K562 (cell line): ENCODE measurements around the gene TBX6. TPM values are rescaled to one million over a fixed set of nuclear protein-coding genes. Genes with fewer than 3 reads are reported as not detected.

Experiments used
- ARID1B ChIP-seq: fragments of 450-650 bp; IDR thresholded peaks from 2 replicates; pipeline ENCODE4 v1.6.1; 2016; ENCODE audit warnings: antibody characterized with exemption, mild to moderate bottlenecking, inconsistent platforms
- CBFA2T3 ChIP-seq: fragments of 450-650 bp; IDR thresholded peaks from 2 replicates; pipeline ENCODE4 v1.6.1; 2017
- CBX8 ChIP-seq: fragments of 200-600 bp; sonication (generic); IDR thresholded peaks from 2 replicates; pipeline ENCODE4 v1.6.1; 2012; ENCODE audit warnings: borderline replicate concordance, mixed run types, low read depth, mild to moderate bottlenecking, moderate library complexity, mixed read lengths, low read length, control low read depth, inconsistent platforms; ENCODE audit not compliant: poor library complexity, severe bottlenecking; ENCODE audit errors: extremely low read depth
- EHMT2 ChIP-seq: fragments of 450-650 bp; IDR thresholded peaks from 2 replicates; pipeline ENCODE4 v1.6.1; 2018; ENCODE audit warnings: antibody characterized with exemption
- FOXK1 ChIP-seq: sonication (generic); formaldehyde crosslinking; IDR thresholded peaks from 2 replicates; pipeline ENCODE4 v1.8.0; 2022; ENCODE audit warnings: missing genetic modification reagents, mild to moderate bottlenecking, borderline replicate concordance
- NR2C1 ChIP-seq, 2 experiments: fragments of 450-650 bp; IDR thresholded peaks; 2 replicates each; pipeline ENCODE4 v1.6.1; 2017; ENCODE audit warnings: mild to moderate bottlenecking in 2 of 2, antibody characterized with exemption in 1 of 2, inconsistent platforms in 1 of 2, missing compliant biosample characterization in 1 of 2, missing genetic modification characterization in 1 of 2
- PCBP1 ChIP-seq: fragments of 200-400 bp; formaldehyde crosslinking; IDR thresholded peaks from 2 replicates; pipeline ENCODE4 v1.6.1; 2018; ENCODE audit warnings: mild to moderate bottlenecking, low read depth, low read length; ENCODE audit not compliant: poor library complexity, severe bottlenecking
- TAF15 ChIP-seq: fragments of 200-400 bp; formaldehyde crosslinking; IDR thresholded peaks from 2 replicates; pipeline ENCODE4 v1.6.1; 2017; ENCODE audit warnings: mild to moderate bottlenecking, low read depth, low read length, moderate library complexity
- ZFX ChIP-seq: sonication (generic); formaldehyde crosslinking; IDR thresholded peaks from 2 replicates; pipeline ENCODE4 v1.8.0; 2022; ENCODE audit warnings: mild to moderate bottlenecking, missing genetic modification reagents, moderate library complexity
- polyA plus RNA-seq, 8 experiments: library from polyadenylated mRNA; depleted of rRNA in 4 of 8; stranded (reverse) in 5 of 8; unstranded in 3 of 8; fragments of >200 nt; fragmentation: Nextera tagmentation in 2 of 8; fragmentation: Illumina TruSeq in 1 of 8; extraction: Ambion mirVana in 2 of 8; extraction: Trizol in 1 of 8; gene quantifications; 2 replicates each; pipeline versions ENCODE4 v1.2.1 to v1.2.3, GENCODE V29; 2011 to 2014; ENCODE audit warnings: inconsistent platforms in 1 of 8, missing spikeins in 1 of 8
- total RNA-seq, 7 experiments: library from RNA; depleted of rRNA in 6 of 7; stranded (reverse); fragments of >200 nt in 6 of 7; fragmentation: Illumina TruSeq in 2 of 7; extraction: Trizol in 2 of 7; gene quantifications; 2 replicates each; pipeline versions ENCODE4 v1.2.1 to v1.2.3, GENCODE V29; 2011 to 2021; ENCODE audit warnings: low replicate concordance in 1 of 7
- TF ChIP-seq, protein P1 (sequence below): fragments of 200-600 bp; sonication (generic); IDR thresholded peaks from one replicate; pipeline ENCODE4 v1.6.1; 2012; ENCODE audit warnings: mild to moderate bottlenecking, low read depth, low read length, inconsistent platforms
- TF ChIP-seq, protein P2 (sequence below): fragments of 450-650 bp; formaldehyde crosslinking; IDR thresholded peaks from 2 replicates; pipeline ENCODE4 v1.4.0; 2022; ENCODE audit warnings: missing genetic modification characterization
- TF ChIP-seq, protein P3 (sequence below), 2 experiments: fragments of 450-650 bp; IDR thresholded peaks; 2 replicates each; pipeline ENCODE4 v1.6.1; 2016

Gene TBX6
- total and polyA plus RNA-seq, 9 of the 15 experiments (the other 6 are each of a cell fraction or from before 2014, with no cell fraction given) = 0.07 to 0.58 (median 0.11) TPM; not detected in 2

- TF ChIP-seq, protein P1, sequence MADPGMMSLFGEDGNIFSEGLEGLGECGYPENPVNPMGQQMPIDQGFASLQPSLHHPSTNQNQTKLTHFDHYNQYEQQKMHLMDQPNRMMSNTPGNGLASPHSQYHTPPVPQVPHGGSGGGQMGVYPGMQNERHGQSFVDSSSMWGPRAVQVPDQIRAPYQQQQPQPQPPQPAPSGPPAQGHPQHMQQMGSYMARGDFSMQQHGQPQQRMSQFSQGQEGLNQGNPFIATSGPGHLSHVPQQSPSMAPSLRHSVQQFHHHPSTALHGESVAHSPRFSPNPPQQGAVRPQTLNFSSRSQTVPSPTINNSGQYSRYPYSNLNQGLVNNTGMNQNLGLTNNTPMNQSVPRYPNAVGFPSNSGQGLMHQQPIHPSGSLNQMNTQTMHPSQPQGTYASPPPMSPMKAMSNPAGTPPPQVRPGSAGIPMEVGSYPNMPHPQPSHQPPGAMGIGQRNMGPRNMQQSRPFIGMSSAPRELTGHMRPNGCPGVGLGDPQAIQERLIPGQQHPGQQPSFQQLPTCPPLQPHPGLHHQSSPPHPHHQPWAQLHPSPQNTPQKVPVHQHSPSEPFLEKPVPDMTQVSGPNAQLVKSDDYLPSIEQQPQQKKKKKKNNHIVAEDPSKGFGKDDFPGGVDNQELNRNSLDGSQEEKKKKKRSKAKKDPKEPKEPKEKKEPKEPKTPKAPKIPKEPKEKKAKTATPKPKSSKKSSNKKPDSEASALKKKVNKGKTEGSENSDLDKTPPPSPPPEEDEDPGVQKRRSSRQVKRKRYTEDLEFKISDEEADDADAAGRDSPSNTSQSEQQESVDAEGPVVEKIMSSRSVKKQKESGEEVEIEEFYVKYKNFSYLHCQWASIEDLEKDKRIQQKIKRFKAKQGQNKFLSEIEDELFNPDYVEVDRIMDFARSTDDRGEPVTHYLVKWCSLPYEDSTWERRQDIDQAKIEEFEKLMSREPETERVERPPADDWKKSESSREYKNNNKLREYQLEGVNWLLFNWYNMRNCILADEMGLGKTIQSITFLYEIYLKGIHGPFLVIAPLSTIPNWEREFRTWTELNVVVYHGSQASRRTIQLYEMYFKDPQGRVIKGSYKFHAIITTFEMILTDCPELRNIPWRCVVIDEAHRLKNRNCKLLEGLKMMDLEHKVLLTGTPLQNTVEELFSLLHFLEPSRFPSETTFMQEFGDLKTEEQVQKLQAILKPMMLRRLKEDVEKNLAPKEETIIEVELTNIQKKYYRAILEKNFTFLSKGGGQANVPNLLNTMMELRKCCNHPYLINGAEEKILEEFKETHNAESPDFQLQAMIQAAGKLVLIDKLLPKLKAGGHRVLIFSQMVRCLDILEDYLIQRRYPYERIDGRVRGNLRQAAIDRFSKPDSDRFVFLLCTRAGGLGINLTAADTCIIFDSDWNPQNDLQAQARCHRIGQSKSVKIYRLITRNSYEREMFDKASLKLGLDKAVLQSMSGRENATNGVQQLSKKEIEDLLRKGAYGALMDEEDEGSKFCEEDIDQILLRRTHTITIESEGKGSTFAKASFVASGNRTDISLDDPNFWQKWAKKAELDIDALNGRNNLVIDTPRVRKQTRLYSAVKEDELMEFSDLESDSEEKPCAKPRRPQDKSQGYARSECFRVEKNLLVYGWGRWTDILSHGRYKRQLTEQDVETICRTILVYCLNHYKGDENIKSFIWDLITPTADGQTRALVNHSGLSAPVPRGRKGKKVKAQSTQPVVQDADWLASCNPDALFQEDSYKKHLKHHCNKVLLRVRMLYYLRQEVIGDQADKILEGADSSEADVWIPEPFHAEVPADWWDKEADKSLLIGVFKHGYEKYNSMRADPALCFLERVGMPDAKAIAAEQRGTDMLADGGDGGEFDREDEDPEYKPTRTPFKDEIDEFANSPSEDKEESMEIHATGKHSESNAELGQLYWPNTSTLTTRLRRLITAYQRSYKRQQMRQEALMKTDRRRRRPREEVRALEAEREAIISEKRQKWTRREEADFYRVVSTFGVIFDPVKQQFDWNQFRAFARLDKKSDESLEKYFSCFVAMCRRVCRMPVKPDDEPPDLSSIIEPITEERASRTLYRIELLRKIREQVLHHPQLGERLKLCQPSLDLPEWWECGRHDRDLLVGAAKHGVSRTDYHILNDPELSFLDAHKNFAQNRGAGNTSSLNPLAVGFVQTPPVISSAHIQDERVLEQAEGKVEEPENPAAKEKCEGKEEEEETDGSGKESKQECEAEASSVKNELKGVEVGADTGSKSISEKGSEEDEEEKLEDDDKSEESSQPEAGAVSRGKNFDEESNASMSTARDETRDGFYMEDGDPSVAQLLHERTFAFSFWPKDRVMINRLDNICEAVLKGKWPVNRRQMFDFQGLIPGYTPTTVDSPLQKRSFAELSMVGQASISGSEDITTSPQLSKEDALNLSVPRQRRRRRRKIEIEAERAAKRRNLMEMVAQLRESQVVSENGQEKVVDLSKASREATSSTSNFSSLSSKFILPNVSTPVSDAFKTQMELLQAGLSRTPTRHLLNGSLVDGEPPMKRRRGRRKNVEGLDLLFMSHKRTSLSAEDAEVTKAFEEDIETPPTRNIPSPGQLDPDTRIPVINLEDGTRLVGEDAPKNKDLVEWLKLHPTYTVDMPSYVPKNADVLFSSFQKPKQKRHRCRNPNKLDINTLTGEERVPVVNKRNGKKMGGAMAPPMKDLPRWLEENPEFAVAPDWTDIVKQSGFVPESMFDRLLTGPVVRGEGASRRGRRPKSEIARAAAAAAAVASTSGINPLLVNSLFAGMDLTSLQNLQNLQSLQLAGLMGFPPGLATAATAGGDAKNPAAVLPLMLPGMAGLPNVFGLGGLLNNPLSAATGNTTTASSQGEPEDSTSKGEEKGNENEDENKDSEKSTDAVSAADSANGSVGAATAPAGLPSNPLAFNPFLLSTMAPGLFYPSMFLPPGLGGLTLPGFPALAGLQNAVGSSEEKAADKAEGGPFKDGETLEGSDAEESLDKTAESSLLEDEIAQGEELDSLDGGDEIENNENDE = no peak
- TF ChIP-seq CBX8 (no peak), NR2C1 (IDR thresholded peaks at IDR 0.05) (peak; percentile 90), NR2C1 (tag; IDR thresholded peaks at IDR 0.05) (peak; percentile 93), PCBP1 (no peak), CBFA2T3 (peak; percentile 56), ARID1B (peak; percentile 28; the same call in 1 of the 2 replicates), TAF15 (no peak), EHMT2 (no peak), FOXK1 (CRISPR knock-in tag) (no peak), ZFX (CRISPR knock-in tag) (peak; percentile 15; the same call in 1 of the 2 replicates)
- TF ChIP-seq, protein P2, sequence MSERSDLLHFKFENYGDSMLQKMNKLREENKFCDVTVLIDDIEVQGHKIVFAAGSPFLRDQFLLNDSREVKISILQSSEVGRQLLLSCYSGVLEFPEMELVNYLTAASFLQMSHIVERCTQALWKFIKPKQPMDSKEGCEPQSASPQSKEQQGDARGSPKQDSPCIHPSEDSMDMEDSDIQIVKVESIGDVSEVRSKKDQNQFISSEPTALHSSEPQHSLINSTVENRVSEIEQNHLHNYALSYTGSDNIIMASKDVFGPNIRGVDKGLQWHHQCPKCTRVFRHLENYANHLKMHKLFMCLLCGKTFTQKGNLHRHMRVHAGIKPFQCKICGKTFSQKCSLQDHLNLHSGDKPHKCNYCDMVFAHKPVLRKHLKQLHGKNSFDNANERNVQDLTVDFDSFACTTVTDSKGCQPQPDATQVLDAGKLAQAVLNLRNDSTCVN (CRISPR knock-in tag) = no peak
- TF ChIP-seq, protein P3, sequence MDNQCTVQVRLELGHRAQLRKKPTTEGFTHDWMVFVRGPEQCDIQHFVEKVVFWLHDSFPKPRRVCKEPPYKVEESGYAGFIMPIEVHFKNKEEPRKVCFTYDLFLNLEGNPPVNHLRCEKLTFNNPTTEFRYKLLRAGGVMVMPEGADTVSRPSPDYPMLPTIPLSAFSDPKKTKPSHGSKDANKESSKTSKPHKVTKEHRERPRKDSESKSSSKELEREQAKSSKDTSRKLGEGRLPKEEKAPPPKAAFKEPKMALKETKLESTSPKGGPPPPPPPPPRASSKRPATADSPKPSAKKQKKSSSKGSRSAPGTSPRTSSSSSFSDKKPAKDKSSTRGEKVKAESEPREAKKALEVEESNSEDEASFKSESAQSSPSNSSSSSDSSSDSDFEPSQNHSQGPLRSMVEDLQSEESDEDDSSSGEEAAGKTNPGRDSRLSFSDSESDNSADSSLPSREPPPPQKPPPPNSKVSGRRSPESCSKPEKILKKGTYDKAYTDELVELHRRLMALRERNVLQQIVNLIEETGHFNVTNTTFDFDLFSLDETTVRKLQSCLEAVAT (IDR thresholded peaks at IDR 0.05) = no peak
Observed at GRCh38 chr16:30094541-30095165, 2.9 kb upstream of the TBX6 start (continued).
